ENCODE data around the gene SLC5A11.

The SLC5A11 gene

GRCh38 chr16:24944206-24944605, 98.4 kb downstream of the SLC5A11 start:
- no peak overlapping the region for H3K4me3 ChIP-seq (ENCODE audit: low read depth, low read length)
- TF ChIP-seq CTCF (IDR thresholded peaks at IDR 0.05; ENCODE audit: low read depth, low read length, missing control alignments) = no peak
- DNase-seq (ENCODE audit: low read depth) = no peak

DNA sequence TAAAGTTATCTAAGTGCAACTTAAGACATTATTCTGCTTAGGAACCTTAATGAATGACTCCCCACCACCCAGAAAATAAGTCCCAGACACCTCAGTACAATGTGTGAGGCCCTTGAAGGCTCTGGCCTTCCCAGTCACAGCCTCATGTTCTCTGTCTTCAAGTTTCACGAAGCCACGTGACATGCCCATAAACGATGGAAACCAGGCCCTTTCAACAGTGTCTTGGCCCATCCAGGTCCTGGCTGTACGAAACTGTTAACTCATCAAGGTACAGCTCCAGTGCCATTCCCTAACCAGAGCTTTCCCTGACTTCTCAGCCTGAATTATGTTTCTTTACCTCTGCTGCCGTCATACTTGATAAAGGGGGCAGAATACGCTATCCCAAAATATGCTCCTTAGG, 100.4 kb downstream of the SLC5A11 start:
- no peak for DNase-seq (ENCODE audit: low read depth)
- no peak for TF ChIP-seq CTCF (IDR thresholded peaks at IDR 0.05; ENCODE audit: low read depth, low read length, missing control alignments)
- no peak overlapping the region for H3K4me3 ChIP-seq (ENCODE audit: low read depth, low read length)

GRCh38 chr16:24950275-24950674, 104.5 kb downstream of the SLC5A11 start:
- no peak overlapping the region for H3K4me3 ChIP-seq (ENCODE audit: low read depth, low read length)
- no peak for TF ChIP-seq CTCF (IDR thresholded peaks at IDR 0.05; ENCODE audit: low read depth, low read length, missing control alignments)
- DNase-seq (ENCODE audit: low read depth) = no peak

GRCh38 chr16:24953306-24953705, 107.5 kb downstream of the SLC5A11 start:
- DNase-seq (ENCODE audit: low read depth) = no peak
- TF ChIP-seq CTCF (IDR thresholded peaks at IDR 0.05; ENCODE audit: low read depth, low read length, missing control alignments) = no peak
- no peak overlapping the region for H3K4me3 ChIP-seq (ENCODE audit: low read depth, low read length)

DNA sequence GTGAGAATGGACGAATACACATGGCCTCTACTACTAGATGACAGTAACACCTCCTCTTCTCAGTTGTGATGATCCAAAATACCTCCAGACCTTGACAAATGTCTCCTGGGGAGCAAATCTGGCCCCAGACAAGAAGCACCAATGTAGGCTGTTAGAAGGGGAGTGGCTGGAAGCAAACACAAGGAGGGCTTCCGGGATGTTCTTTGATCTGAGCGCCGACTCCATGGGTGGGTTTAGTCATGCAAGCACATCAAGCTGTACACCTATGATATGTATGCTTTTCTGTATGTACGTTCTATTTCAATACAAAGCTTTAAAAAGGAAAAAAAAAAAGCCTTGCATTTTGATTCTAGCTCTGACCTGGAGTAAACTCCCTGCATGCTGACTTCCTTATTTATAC, 108.0 kb downstream of the SLC5A11 start:
- no peak for DNase-seq (ENCODE audit: low read depth)
- H3K4me3 ChIP-seq (ENCODE audit: low read depth, low read length) = no peak overlapping the region
- no peak for TF ChIP-seq CTCF (IDR thresholded peaks at IDR 0.05; ENCODE audit: low read depth, low read length, missing control alignments)

- no peak overlapping the region for H3K4me3 ChIP-seq (ENCODE audit: low read depth, low read length)
- no peak for DNase-seq (ENCODE audit: low read depth)
- TF ChIP-seq CTCF (IDR thresholded peaks at IDR 0.05; ENCODE audit: low read depth, low read length, missing control alignments) = no peak
These were observed 108.4 kb downstream of the SLC5A11 start for GRCh38 chr16:24954137-24954536.

DNA sequence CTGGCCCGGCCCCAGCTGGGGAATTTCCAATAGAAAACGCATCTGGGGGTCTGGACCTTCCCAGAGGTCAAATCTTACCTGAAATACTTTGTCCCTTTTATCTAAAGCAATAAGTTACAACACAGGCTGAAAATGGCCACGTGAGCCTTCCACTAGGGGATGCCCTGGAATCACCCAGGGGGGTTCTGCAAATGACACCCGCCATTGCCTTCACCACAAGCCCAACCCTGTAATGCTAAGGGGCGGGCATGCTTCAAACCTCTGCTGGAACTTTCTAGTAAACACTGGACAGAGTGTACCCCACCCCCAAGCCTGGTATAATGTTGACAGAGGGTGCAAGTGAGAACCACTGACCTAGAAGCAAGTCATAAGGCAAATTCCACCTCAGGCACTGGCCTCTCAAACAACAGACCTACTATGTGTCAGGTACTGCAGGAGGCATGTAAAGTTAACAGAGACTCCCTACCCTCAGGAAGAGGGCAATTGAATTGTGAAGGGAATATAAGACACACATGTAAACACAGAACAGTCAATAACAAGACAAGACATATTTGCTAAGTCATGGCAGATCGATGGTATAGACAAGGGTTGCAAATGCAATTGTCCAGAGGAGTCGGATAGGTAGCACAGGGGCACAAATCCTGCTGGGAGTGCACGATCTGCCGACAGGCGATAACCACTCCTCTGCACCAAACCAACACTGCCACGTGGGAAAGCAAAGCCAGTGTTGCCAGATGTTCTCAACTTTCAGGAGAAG, 110.4 kb downstream of the SLC5A11 start:
- TF ChIP-seq CTCF (IDR thresholded peaks at IDR 0.05; ENCODE audit: low read depth, low read length, missing control alignments) = no peak
- no peak for DNase-seq (ENCODE audit: low read depth)
- H3K4me3 ChIP-seq (ENCODE audit: low read depth, low read length) = no peak overlapping the region
